Thymus (tissue), 11 donors: Measurements from ENCODE around the gene TYRO3. TPM values are rescaled to one million over a fixed set of nuclear protein-coding genes. Genes with fewer than 3 reads are reported as not detected.

Experiments
- DNase-seq, 9 donors: peaks; one replicate each; pipeline ENCODE4 v3.0.0-alpha.2; 2013; ENCODE audit warnings: low spot score in 9 of 9, low read depth in 6 of 9, missing footprints in 1 of 9
- H3K27ac ChIP-seq, 2 donors: one replicate each; pipeline ENCODE4 v1.5.1; 2013; ENCODE audit warnings: control low read depth in 1 of 2, low read depth in 1 of 2, low read length in 1 of 2, mild to moderate bottlenecking in 1 of 2, moderate library complexity in 1 of 2
- H3K27me3 ChIP-seq, 2 donors: one replicate each; pipeline ENCODE4 v1.5.1; 2013; ENCODE audit warnings: low read length in 1 of 2; ENCODE audit not compliant: control insufficient read depth in 2 of 2, insufficient read depth in 1 of 2
- H3K36me3 ChIP-seq, 2 donors: one replicate each; pipeline ENCODE4 v1.5.1; 2013; ENCODE audit warnings: low read length in 1 of 2, mild to moderate bottlenecking in 1 of 2, moderate library complexity in 1 of 2; ENCODE audit not compliant: control insufficient read depth in 2 of 2, insufficient read depth in 2 of 2
- H3K4me1 ChIP-seq, 2 donors: one replicate each; pipeline ENCODE4 v1.5.1; 2013; ENCODE audit warnings: low read length in 2 of 2; ENCODE audit not compliant: control insufficient read depth in 2 of 2, insufficient read depth in 2 of 2
- H3K4me3 ChIP-seq, 2 donors: one replicate each; pipeline ENCODE4 v1.5.1; 2013; ENCODE audit warnings: low read length in 2 of 2, control low read depth in 1 of 2, mild to moderate bottlenecking in 1 of 2
- H3K9me3 ChIP-seq, 2 donors: one replicate each; pipeline ENCODE4 v1.5.1; 2013; ENCODE audit warnings: low read length in 1 of 2, mild to moderate bottlenecking in 1 of 2; ENCODE audit not compliant: control insufficient read depth in 2 of 2, insufficient read depth in 1 of 2
- WGBS: extraction: QIAGEN DNeasy Blood & Tissue Kit; methylation state at CpG from one replicate; pipeline ENCODE4 v1.1.7; 2013; 5-methylcytosine and 5-hydroxymethylcytosine counted together
- polyA plus RNA-seq: library from polyadenylated mRNA; stranded (reverse); fragments of 200-250 nt; gene quantifications from one replicate; pipeline ENCODE4 v1.2.3, GENCODE V29; 2013
- total RNA-seq: library from RNA; stranded (reverse); fragments of 120-200 nt; gene quantifications from one replicate; pipeline ENCODE4 v1.2.4, GENCODE V29; 2013
- donor health status: healthy.

The TYRO3 gene
- total and polyA plus RNA-seq, 2 donors: 1.3 to 1.5 TPM

- no peaks in the 10 kb centered on the region for H3K9me3 ChIP-seq
- peaks cover 4 to 10% of the 10 kb centered on the region in 2 donors for H3K4me1 ChIP-seq
- peaks cover 19 to 26% of the 10 kb centered on the region in 2 donors for H3K36me3 ChIP-seq
- H3K27me3 ChIP-seq: peaks cover 9 to 16% of the 10 kb centered on the region in 2 donors
- 99% methylated on average over 8 of the region's 8 CpGs for WGBS
- no peak overlapping the region for H3K27ac ChIP-seq
- H3K4me3 ChIP-seq: no peak overlapping the region
- no peak for DNase-seq
These were observed 41.0 kb upstream of the TYRO3 start for GRCh38 chr15:41517895-41518449.

DNA sequence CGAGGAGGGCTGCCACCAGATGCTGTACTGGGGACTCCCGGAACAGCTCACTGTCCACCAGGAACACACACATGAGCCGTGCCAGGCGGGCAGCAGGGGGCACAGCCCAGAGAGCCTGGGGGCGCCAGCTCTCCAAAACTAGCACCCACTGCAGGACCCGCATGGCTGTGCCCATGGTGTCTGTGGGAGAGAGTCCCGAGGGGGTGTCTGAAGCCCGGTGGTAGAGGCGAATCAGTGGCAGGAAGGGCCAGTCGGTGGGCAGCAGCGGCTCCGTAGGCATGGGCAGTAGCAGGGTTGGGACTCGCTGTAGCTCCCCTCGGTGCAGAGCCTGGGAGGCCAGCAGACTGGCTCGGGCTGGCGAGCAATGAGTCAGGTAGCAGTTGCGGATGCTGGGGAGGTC is 38.4 kb upstream of the TYRO3 start:
- Histone ChIP-seq H3K27ac (no peak overlapping the region), H3K4me1 (no peaks in the 10 kb centered on the region), H3K27me3 (no peaks in the 10 kb centered on the region), H3K36me3 (peaks cover 28 to 34% of the 10 kb centered on the region in 2 donors), H3K4me3 (no peak overlapping the region), H3K9me3 (no peaks in the 10 kb centered on the region)
- WGBS: 98% methylated on average over 17 of the region's 17 CpGs
- DNase-seq: no peak

DNA sequence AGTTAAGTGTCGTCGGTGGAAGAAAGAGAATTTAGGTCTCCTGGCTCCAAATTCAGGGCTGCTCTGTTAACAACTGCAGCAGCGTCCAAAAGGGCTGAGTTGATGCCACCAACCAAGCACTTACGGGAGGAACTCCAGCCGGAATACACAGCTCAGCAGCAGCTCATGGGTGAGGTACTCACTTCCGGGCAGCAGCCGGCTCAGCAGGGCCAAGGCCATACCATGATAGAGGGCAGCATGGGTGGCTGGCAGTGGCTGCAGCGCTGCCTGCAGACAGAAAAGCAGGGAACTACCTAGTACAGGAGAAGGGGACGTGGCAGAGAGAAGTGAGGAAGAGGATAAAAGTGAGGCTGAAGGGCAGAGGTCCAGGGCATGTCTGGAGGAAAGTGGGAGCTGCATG is 37.4 kb upstream of the TYRO3 start:
- WGBS: 97% methylated on average over 9 of the region's 9 CpGs
- no peaks in the 10 kb centered on the region for H3K27me3 ChIP-seq
- H3K27ac ChIP-seq: no peak overlapping the region
- DNase-seq: no peak
- no peak overlapping the region for H3K4me3 ChIP-seq
- no peaks in the 10 kb centered on the region for H3K4me1 ChIP-seq
- H3K36me3 ChIP-seq: peaks cover 31 to 34% of the 10 kb centered on the region in 2 donors
- no peaks in the 10 kb centered on the region for H3K9me3 ChIP-seq

DNA sequence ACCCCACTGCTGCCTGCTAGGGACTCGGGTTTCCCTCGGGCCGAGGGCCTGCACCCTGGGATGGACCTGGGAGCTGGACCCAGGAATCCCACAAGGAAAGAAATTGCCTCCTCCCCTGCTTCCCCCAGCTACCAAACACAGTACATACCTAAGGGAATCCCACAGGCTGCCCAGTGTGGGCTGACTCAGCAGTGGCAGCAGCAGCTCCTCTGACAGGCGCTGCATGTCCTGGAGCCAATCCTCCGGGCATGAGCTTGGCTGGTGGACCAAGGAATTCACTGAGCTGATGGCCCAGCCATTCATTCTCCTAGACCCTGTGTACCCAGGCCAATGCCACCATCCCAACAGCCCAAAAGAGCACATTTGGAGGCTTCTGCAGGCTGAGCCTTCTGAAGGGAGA is 35.9 kb upstream of the TYRO3 start:
- Histone ChIP-seq H3K4me3 (no peak overlapping the region), H3K36me3 (peaks cover 37 to 41% of the 10 kb centered on the region in 2 donors), H3K4me1 (no peaks in the 10 kb centered on the region), H3K27me3 (no peaks in the 10 kb centered on the region), H3K27ac (no peak overlapping the region), H3K9me3 (no peaks in the 10 kb centered on the region)
- DNase-seq: no peak
- 95% methylated on average over 5 of the region's 5 CpGs for WGBS

DNA sequence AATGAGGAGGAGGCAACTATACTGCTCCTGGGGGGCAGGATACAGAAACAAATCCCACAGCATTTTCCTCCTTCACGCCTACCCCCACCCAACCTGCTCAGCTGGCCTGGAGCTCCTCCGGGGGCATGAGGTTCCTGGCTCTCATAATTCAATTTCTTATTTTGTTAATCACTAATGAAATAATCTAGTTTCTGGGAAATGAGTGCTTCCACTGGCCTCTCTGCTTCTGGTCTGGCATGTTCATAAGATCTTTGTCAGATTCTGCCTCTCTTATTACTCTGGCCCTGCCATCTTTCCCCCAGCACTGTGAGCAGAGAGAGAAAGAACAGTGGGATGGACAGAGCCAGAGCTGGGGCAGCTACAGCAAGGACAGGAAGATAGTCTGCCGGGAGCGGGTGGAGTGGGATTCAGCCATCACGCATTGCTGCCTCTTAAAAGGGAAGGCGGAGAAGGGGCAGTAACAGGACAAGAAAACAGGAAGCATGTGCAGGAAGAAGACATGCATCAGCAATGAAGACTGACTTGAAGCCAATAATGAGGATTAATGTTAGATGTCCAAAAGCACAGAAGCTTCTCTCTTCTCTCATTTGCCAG is 28.6 kb upstream of the TYRO3 start:
- Histone ChIP-seq H3K36me3 (peaks cover 49 to 54% of the 10 kb centered on the region in 2 donors), H3K27me3 (no peaks in the 10 kb centered on the region), H3K4me1 (no peaks in the 10 kb centered on the region), H3K9me3 (peaks cover 0 to 1% of the 10 kb centered on the region in 2 donors), H3K27ac (no peak overlapping the region), H3K4me3 (no peak overlapping the region)
- DNase-seq: no peak
- WGBS: 96% methylated on average over 6 of the region's 6 CpGs

DNA sequence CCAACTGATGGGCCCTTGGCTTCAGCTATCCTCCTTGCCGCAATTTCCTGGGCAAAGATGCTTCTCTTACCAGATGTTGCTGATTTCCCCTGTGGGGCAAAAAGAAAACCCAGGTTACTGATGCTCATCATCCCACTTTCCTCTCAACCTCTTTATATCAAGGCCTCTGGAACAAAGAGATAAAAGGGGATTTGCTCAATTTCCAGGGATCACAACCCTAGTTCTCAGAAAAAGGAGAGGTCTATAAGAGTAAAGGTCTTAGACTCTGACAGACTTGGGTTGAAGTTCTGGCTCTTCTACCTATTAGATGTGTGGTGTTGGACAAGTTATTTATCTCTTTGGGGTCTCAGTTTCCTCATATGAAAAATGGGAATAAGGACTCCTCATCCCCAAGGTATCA is 23.5 kb upstream of the TYRO3 start:
- Histone ChIP-seq H3K4me1 (no peaks in the 10 kb centered on the region), H3K27me3 (no peaks in the 10 kb centered on the region), H3K36me3 (peaks cover 31 to 32% of the 10 kb centered on the region in 2 donors), H3K4me3 (no peak overlapping the region), H3K9me3 (no peaks in the 10 kb centered on the region), H3K27ac (no peak overlapping the region)
- DNase-seq: no peak
- WGBS: 100% methylated on average over 1 of the region's 1 CpG

DNA sequence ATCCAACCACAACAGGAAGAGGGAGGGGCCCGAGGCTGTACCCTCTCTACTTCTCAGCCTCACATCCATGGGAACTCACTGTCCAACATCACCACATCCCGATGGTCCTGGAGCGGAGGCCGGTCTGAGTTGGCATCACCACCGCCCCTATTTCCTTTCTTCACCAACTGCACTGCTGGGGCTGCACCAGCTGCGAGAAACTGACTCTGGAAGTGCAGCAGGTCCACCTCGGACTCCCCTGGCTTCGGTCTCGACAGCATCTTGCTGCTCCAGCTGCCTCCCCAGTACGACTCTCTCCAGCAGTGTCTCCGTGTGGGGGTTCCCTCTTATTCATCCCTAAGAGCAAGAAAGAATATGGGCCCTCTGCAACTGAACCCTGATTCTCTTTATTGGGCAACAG is 22.1 kb upstream of the TYRO3 start:
- H3K27ac ChIP-seq: no peak overlapping the region
- H3K9me3 ChIP-seq: no peaks in the 10 kb centered on the region
- no peak for DNase-seq
- H3K27me3 ChIP-seq: no peaks in the 10 kb centered on the region
- 94% methylated on average over 11 of the region's 11 CpGs for WGBS
- no peak overlapping the region for H3K4me3 ChIP-seq
- H3K36me3 ChIP-seq: peaks cover 26 to 28% of the 10 kb centered on the region in 2 donors
- no peaks in the 10 kb centered on the region for H3K4me1 ChIP-seq

GRCh38 chr15:41543521-41543870 is 15.5 kb upstream of the TYRO3 start:
- WGBS: 11% methylated on average over 8 of the region's 8 CpGs
- no peak for DNase-seq
- no peaks in the 10 kb centered on the region for H3K27me3 ChIP-seq
- H3K9me3 ChIP-seq: no peaks in the 10 kb centered on the region
- peak overlapping the region; percentile 56 to 91 for H3K4me3 ChIP-seq
- peaks cover 0 to 8% of the 10 kb centered on the region in 2 donors for H3K4me1 ChIP-seq
- peak overlapping the region in 1 of 2 donors; percentile 4 for H3K27ac ChIP-seq
- H3K36me3 ChIP-seq: no peaks in the 10 kb centered on the region

- Histone ChIP-seq H3K4me1 (peaks cover 0 to 8% of the 10 kb centered on the region in 2 donors), H3K36me3 (no peaks in the 10 kb centered on the region), H3K27ac (no peak overlapping the region), H3K27me3 (no peaks in the 10 kb centered on the region), H3K9me3 (no peaks in the 10 kb centered on the region), H3K4me3 (no peak overlapping the region)
- DNase-seq: no peak
- WGBS: 89% methylated on average over 15 of the region's 15 CpGs
These were observed 14.4 kb upstream of the TYRO3 start for GRCh38 chr15:41544650-41545015.
